ENCODE results near the gene TMEM221. TPM values are rescaled to one million over a fixed set of nuclear protein-coding genes. Genes with fewer than 3 reads are reported as not detected.

TMEM221 gene
- 0.39 TPM for total RNA-seq (2021; ENCODE audit: unreplicated experiment)
- polyA plus RNA-seq (2012; ENCODE audit: insufficient read length) = 0.71 TPM
- percentile 18 among the genes with signal in this experiment for Bru-seq, nascent RNA
- percentile 20 among the genes with signal in this experiment for BruChase-seq, experiment 1, labeled RNA remaining after a 2-hour chase
- not detected for BruChase-seq, experiment 2, labeled RNA remaining after a 6-hour chase
- long read RNA-seq = 0 reads

GRCh38 chr19:17448131-17448967, at the start of gene TMEM221:
TSS of gene TMEM221 (minus strand) at chr19:17448668. CDS start at chr19:17448462, 206 bp downstream.
- H3K27ac ChIP-seq (ENCODE audit: low read length) = no peak within 1 kb of the TSS
- TF ChIP-seq TCF7L2 (IDR thresholded peaks at IDR 0.05; ENCODE audit: low read depth, low read length) (no peak), SIN3A (IDR thresholded peaks at IDR 0.05; ENCODE audit: borderline replicate concordance, insufficient read depth, low read depth, low read length) (no peak), CTCF (IDR thresholded peaks at IDR 0.05) (peak; percentile 80), POLR2AphosphoS5 (IDR thresholded peaks at IDR 0.05; ENCODE audit: low read depth, low read length) (no peak), REST (IDR thresholded peaks at IDR 0.05; ENCODE audit: insufficient read depth in 1 of 2, low read depth in 2 of 2, low read length in 1 of 2) (no peak)
- H3K4me3 ChIP-seq (ENCODE audit: low read depth in 2 of 2, low read length in 2 of 2) = peak within 1 kb of the TSS; percentile 36 to 39
- DNase-seq (ENCODE audit: low read depth, low spot score) (no peak), ATAC-seq (peak; percentile 83)
- H3K27me3 ChIP-seq (ENCODE audit: control insufficient read depth, insufficient read depth, low read length) = no peaks in the 10 kb centered on the region
- intact Hi-C loops (cut with micrococcal nuclease; ENCODE audit: unreplicated experiment) (no loop called here), in situ Hi-C loops (cut with HindIII; ENCODE audit: low pct_unique_long_range_greater_than_20kb, low sequenced_read_pairs) (no loop called here)
- no peaks in the 10 kb centered on the region for H3K4me1 ChIP-seq (ENCODE audit: control insufficient read depth, insufficient read depth, low read length)
- BruUV-seq (replicated peaks) = no TSS peak
- H3K9me3 ChIP-seq (ENCODE audit: control insufficient read depth, insufficient read depth, low read depth, low read length) = no peaks in the 10 kb centered on the region
- no peaks in the 10 kb centered on the region for H3K36me3 ChIP-seq (ENCODE audit: control insufficient read depth, insufficient read depth, low read length)
- POLR2A ChIA-PET = no interaction called here
- CTCF ChIA-PET = interaction anchor here (0.6 to 0.7 kb wide), 2 partner anchors 32 to 160 kb away, joined by 4 to 8 read pairs; no protein-coding TSS in a partner anchor

- H3K27ac ChIP-seq (ENCODE audit: low read length) = no peak overlapping the region
- DNase-seq (ENCODE audit: low read depth, low spot score) = no peak
- BruUV-seq (replicated peaks) = no TSS peak
- H3K4me3 ChIP-seq (ENCODE audit: low read depth in 2 of 2, low read length in 2 of 2) = no peak overlapping the region
- in situ Hi-C loops (cut with HindIII; ENCODE audit: low pct_unique_long_range_greater_than_20kb, low sequenced_read_pairs) (no loop called here), intact Hi-C loops (cut with micrococcal nuclease; ENCODE audit: unreplicated experiment) (no loop called here)
- CTCF ChIA-PET = no interaction called here
- no peaks in the 10 kb centered on the region for H3K36me3 ChIP-seq (ENCODE audit: control insufficient read depth, insufficient read depth, low read length)
- no peaks in the 10 kb centered on the region for H3K4me1 ChIP-seq (ENCODE audit: control insufficient read depth, insufficient read depth, low read length)
- POLR2A ChIA-PET = no interaction called here
- no peaks in the 10 kb centered on the region for H3K27me3 ChIP-seq (ENCODE audit: control insufficient read depth, insufficient read depth, low read length)
- ATAC-seq = no peak
- H3K9me3 ChIP-seq (ENCODE audit: control insufficient read depth, insufficient read depth, low read depth, low read length) = no peaks in the 10 kb centered on the region
- TF ChIP-seq REST (IDR thresholded peaks at IDR 0.05; ENCODE audit: insufficient read depth in 1 of 2, low read depth in 2 of 2, low read length in 1 of 2) = no peak
- TF ChIP-seq CTCF (IDR thresholded peaks at IDR 0.05) = no peak
- TF ChIP-seq SIN3A (IDR thresholded peaks at IDR 0.05; ENCODE audit: borderline replicate concordance, insufficient read depth, low read depth, low read length) = no peak
- no peak for TF ChIP-seq POLR2AphosphoS5 (IDR thresholded peaks at IDR 0.05; ENCODE audit: low read depth, low read length)
- no peak for TF ChIP-seq TCF7L2 (IDR thresholded peaks at IDR 0.05; ENCODE audit: low read depth, low read length)
Observed at GRCh38 chr19:17497149-17497798, 48.8 kb upstream of the TMEM221 start.
